LNCAP (cell line): Measurements from ENCODE around the gene CCDC63.

Experiments
- CTCF ChIP-seq: fragments of 450-650 bp; IDR thresholded peaks from 2 replicates; pipeline ENCODE4 v1.5.1; 2017; ENCODE audit warnings: mild to moderate bottlenecking

CCDC63 gene

GRCh38 chr12:110906985-110907384 is 60.2 kb downstream of the CCDC63 start:
- no peak for TF ChIP-seq CTCF

GRCh38 chr12:110907583-110907982 is 60.8 kb downstream of the CCDC63 start:
- no peak for TF ChIP-seq CTCF

- no peak for TF ChIP-seq CTCF
Observed at GRCh38 chr12:110908377-110909152, 61.8 kb downstream of the CCDC63 start.

- no peak for TF ChIP-seq CTCF
Observed at GRCh38 chr12:110912263-110912662, 65.5 kb downstream of the CCDC63 start.

- TF ChIP-seq CTCF: no peak
Observed at GRCh38 chr12:110913119-110914056, 66.6 kb downstream of the CCDC63 start.

GRCh38 chr12:110916295-110916875 is 69.6 kb downstream of the CCDC63 start:
- TF ChIP-seq CTCF: no peak

- TF ChIP-seq CTCF: no peak
Observed at GRCh38 chr12:110917467-110917866, 70.7 kb downstream of the CCDC63 start.
